ENCODE data around the gene PHF14. TPM values are rescaled to one million over a fixed set of nuclear protein-coding genes. Genes with fewer than 3 reads are reported as not detected.

The PHF14 gene
- total and polyA plus RNA-seq, 3 donors from 2014 or later: 11.2 to 55.7 (median 48.3) TPM

DNA sequence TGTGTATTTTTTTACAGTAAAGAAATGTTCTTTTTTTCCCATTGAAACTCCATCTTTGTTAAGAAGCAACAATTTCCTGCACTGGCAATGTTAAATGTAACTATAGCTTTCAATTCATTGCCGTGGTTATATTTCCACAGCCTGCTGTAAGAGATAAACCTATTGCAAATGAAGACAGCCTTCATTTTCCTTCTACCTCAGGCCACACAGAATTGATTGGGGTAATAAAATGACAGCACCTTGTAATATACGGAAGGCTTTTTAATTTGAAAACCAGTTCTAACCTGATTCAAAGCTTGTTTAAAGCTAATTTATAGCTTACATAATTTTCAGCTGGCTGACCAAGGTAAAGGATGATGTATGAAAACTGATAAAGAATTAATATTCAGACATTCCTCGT is 161.9 kb downstream of the PHF14 start:
- intact Hi-C loops (cut with DNase I; ENCODE audit: low total_unique reads): no loop called here
- TF ChIP-seq, protein P1, sequence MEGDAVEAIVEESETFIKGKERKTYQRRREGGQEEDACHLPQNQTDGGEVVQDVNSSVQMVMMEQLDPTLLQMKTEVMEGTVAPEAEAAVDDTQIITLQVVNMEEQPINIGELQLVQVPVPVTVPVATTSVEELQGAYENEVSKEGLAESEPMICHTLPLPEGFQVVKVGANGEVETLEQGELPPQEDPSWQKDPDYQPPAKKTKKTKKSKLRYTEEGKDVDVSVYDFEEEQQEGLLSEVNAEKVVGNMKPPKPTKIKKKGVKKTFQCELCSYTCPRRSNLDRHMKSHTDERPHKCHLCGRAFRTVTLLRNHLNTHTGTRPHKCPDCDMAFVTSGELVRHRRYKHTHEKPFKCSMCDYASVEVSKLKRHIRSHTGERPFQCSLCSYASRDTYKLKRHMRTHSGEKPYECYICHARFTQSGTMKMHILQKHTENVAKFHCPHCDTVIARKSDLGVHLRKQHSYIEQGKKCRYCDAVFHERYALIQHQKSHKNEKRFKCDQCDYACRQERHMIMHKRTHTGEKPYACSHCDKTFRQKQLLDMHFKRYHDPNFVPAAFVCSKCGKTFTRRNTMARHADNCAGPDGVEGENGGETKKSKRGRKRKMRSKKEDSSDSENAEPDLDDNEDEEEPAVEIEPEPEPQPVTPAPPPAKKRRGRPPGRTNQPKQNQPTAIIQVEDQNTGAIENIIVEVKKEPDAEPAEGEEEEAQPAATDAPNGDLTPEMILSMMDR (IDR thresholded peaks at IDR 0.05): no peak
- no peak for TF ChIP-seq POLR2A (IDR thresholded peaks at IDR 0.05)
- no peak overlapping the region for H3K27ac ChIP-seq

DNA sequence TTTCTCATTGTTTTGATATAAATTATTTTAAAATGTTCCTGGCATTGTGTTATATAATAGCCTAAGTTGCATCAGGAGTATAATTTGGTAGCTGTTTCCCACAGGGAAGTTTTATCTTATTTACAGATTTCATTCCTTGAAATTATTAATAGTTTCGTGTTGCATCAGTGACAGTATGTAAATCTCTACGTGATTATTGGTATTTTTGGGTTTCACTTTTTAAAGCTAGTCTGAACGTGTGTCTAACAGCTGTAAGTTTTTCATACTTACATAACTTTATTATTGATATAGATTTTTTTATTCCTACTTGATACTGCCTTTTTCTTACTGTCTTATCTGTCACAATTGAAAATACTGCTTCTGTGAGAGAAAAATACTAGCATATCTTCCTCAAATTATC is 167.9 kb downstream of the PHF14 start:
- no peak overlapping the region for H3K27ac ChIP-seq
- no peak overlapping the region for H3K4me3 ChIP-seq
- H3K36me3 ChIP-seq (ENCODE audit: low read depth, missing control alignments): no peaks in the 10 kb centered on the region
- TF ChIP-seq, protein P1 (IDR thresholded peaks at IDR 0.05): no peak
- TF ChIP-seq POLR2A (IDR thresholded peaks at IDR 0.05): no peak
- H3K9me3 ChIP-seq: no peaks in the 10 kb centered on the region
- no peak for DNase-seq
- H3K4me1 ChIP-seq: no peaks in the 10 kb centered on the region
- 86 to 88% methylated on average over 3 of the region's 3 CpGs for WGBS, 2 donors
- no peaks in the 10 kb centered on the region for H3K27me3 ChIP-seq
- intact Hi-C loops (cut with DNase I; ENCODE audit: low total_unique reads): no loop called here

More for the DNA sequence above, 161.9 kb downstream of the PHF14 start:
- no peak for DNase-seq
- H3K4me1 ChIP-seq: no peaks in the 10 kb centered on the region
- H3K4me3 ChIP-seq: no peak overlapping the region
- H3K36me3 ChIP-seq (ENCODE audit: low read depth, missing control alignments): no peaks in the 10 kb centered on the region
- no peaks in the 10 kb centered on the region for H3K27me3 ChIP-seq
- H3K9me3 ChIP-seq: no peaks in the 10 kb centered on the region
- WGBS, 2 donors: 81 to 84% methylated on average over 3 of the region's 3 CpGs

DNA sequence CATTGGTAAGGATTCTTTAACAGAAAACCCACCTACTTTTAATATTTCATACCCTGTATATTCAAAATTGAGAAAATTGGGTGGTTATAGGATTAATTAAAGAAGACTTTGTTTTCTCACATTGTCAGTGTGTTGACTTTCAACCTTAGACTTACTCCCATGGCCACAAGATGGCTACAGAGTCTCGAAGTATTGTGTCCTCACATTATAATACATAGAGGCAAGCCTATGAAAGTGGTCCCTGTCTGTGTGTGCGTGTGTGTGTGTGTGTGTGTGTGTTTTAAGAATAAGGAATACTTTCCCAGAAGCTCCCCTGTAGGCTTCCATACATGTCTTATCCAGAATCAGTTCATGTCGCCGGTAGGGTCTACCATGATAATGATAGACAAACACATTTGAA is 180.0 kb downstream of the PHF14 start:
- DNase-seq: no peak
- no peaks in the 10 kb centered on the region for H3K27me3 ChIP-seq
- 92% methylated on average over 4 of the region's 4 CpGs for WGBS, 2 donors
- no peaks in the 10 kb centered on the region for H3K36me3 ChIP-seq (ENCODE audit: low read depth, missing control alignments)
- H3K27ac ChIP-seq: no peak overlapping the region
- no peaks in the 10 kb centered on the region for H3K9me3 ChIP-seq
- no peaks in the 10 kb centered on the region for H3K4me1 ChIP-seq
- TF ChIP-seq, protein P1 (IDR thresholded peaks at IDR 0.05): no peak
- TF ChIP-seq POLR2A (IDR thresholded peaks at IDR 0.05): no peak
- intact Hi-C loops (cut with DNase I; ENCODE audit: low total_unique reads): no loop called here
- no peak overlapping the region for H3K4me3 ChIP-seq

DNA sequence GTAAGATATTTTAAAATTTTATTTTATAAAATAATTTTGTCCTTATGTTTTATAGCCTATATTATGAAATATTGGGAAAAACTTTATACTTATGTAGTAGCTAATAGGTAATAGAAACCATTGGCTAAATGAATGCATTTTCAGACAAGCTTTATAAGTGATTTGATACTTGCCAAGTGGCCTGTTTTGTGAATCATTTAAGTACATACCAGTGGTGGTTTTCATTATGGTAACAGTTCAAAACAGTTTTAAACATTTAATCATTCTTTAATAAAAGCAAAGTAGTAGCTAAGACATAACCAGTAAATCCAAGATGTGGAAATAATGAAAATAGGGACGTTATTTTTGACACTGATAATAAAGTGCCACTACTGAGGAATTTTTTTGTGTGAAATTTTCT is 182.2 kb downstream of the PHF14 start:
- TF ChIP-seq POLR2A (IDR thresholded peaks at IDR 0.05): no peak
- TF ChIP-seq, protein P1 (IDR thresholded peaks at IDR 0.05): no peak
- no peak for DNase-seq
- intact Hi-C loops (cut with DNase I; ENCODE audit: low total_unique reads): no loop called here
- WGBS, 2 donors: 70 to 77% methylated on average over 1 of the region's 1 CpG
- Histone ChIP-seq H3K9me3 (no peaks in the 10 kb centered on the region), H3K4me3 (no peak overlapping the region), H3K36me3 (ENCODE audit: low read depth, missing control alignments) (no peaks in the 10 kb centered on the region), H3K27ac (no peak overlapping the region), H3K27me3 (no peaks in the 10 kb centered on the region), H3K4me1 (no peaks in the 10 kb centered on the region)

DNA sequence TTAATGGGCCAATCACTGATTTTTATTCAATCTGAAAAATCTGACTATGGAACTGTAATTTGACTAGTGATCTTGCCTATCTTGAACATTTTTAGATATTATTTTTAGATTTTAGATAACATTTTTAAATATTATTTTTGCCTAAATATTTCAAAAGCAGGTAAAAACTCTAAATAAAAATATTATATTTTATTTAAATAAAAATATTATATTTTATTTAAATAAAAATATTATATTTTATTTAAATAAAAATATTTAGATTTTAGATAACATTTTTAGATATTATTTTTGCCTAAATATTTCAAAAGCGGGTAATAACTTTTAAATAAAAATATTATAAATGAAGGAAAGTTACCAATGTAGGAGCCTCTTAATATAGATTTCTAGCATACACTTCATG is 187.8 kb downstream of the PHF14 start:
- Histone ChIP-seq H3K4me3 (no peak overlapping the region), H3K27me3 (no peaks in the 10 kb centered on the region), H3K27ac (no peak overlapping the region), H3K9me3 (no peaks in the 10 kb centered on the region), H3K36me3 (ENCODE audit: low read depth, missing control alignments) (no peaks in the 10 kb centered on the region), H3K4me1 (no peaks in the 10 kb centered on the region)
- 91 to 92% methylated on average over 1 of the region's 1 CpG for WGBS, 2 donors
- TF ChIP-seq POLR2A (IDR thresholded peaks at IDR 0.05): no peak
- TF ChIP-seq, protein P1 (IDR thresholded peaks at IDR 0.05): no peak
- no peak for DNase-seq
- intact Hi-C loops (cut with DNase I; ENCODE audit: low total_unique reads): no loop called here
